GM12801 (cell line): Measurements from ENCODE around the gene DHRS7B.

Source experiments
- CTCF ChIP-seq: IDR thresholded peaks from one replicate; pipeline ENCODE4 v1.5.1; 2011; ENCODE audit warnings: control low read depth; ENCODE audit not compliant: insufficient read length; ENCODE audit errors: extremely low read depth

DHRS7B gene

GRCh38 chr17:21157586-21158370 is 31.0 kb downstream of the DHRS7B start:
- TF ChIP-seq CTCF, result no peak

DNA sequence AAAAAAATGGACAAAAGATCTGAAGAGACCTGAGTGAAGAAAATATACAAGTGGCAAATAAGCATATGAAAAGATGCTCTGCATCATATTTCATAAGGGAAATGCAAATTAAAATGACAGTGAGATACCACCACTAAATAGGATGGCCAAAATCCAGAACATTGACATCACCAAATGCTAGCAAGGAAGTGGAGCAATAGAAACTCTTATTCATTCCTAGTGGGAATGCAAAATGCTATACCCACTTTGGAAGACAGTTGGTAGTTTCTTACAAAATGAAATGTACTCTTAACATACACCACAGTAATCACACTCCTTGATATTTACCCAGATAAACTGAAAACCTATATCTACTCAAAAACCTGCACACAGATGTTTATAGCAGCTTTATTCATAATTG is 33.6 kb downstream of the DHRS7B start:
- no peak for TF ChIP-seq CTCF

DNA sequence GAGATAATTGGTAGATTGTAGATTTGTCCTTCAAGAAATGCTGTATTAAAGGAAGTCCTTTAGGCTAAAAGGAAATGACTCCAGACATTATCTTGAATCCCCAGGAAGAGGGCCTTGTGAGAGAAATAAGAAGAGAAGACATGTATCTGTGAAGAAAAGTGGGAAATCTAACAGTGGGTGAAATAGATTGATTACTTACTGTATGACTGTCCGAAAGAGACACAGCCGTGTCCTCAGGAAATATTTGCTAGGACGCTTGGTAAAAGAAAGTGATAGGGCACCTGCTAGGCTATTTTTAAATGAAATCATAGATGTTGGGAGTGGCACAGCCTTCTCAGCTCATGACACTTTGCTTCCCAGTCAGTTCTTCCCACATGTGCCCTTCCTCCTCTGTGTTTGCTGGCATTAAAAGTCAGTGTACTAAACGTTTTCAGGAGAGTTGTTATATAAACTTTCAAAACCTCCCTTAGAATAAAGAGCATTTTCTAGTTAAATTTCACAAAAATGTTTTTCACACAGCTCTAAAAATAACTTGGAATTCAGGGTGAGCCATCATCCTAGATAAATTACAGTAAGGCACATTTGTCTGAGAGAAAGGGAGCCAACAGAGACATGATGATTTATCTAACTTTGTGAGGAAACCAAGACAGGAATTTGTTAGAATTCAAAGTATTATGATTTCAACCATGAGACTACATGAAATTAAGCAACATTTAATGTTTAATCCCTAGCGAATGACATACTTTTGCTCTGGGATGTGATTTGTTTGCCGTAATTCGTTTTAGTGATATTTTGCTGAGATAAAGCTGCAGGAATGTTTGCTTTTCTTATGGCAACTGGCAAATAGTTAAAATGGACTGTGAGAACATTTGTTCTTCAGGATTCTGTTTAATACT is 35.0 kb downstream of the DHRS7B start:
- no peak for TF ChIP-seq CTCF

DNA sequence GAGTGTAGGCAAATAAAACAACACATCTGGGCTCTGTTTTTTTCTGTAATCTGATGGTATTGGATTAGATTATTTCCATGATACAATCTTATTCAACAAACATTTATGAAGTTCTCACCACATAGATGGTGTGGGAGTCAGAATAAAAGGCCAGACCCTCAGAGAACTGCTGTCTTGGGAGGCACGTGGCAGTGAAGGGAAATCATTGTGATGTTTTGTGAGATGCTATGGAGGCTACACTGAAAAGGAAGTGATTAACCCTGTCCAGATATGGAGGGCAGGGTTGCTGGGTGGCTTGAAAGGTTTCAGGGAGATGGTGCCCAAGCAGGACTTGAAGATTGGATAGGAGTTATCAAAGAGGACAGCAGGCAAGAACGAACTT is 35.6 kb downstream of the DHRS7B start:
- no peak for TF ChIP-seq CTCF

DNA sequence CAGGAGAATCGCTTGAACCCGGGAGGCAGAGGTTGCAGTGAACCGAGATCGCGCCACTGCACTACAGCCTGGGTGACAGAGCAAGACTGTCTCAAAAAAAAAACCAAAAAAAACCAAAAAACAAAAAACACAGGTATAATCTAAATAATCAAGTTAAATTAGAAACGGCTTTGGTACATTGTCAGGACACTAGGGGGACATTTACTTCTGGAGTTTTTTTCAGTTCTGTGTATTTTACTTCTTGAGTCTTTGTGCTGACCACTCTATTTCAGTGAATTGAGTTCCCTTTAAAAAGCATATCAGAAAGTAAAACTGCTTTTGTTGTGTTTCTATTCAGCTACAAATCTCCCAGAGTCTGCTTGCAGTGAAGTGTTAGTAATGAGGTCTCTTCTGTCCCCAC is 36.3 kb downstream of the DHRS7B start:
- TF ChIP-seq CTCF, result no peak

GRCh38 chr17:21164216-21164615 is 37.5 kb downstream of the DHRS7B start:
- no peak for TF ChIP-seq CTCF

- TF ChIP-seq CTCF, result no peak
Measured at GRCh38 chr17:21164620-21165019, 37.9 kb downstream of the DHRS7B start.
